NK-92 (cell line): Measurements from ENCODE around the gene TXNRD2.
"Not testable (repeated sequence)": the region's sequence is repeated elsewhere in the genome, so short reads cannot be mapped to it uniquely, and the experiment has no call there.

Experiments used
- DNase-seq: peaks from one replicate; lab custom pipeline; 2025; ENCODE audit not compliant: unreplicated experiment; lab: John Stamatoyannopoulos, UW

The TXNRD2 gene

GRCh38 chr22:19890502-19891316, 50.9 kb downstream of the TXNRD2 start:
- DNase-seq: no peak

GRCh38 chr22:19889951-19890350, 51.7 kb downstream of the TXNRD2 start:
- DNase-seq: no peak

GRCh38 chr22:19888131-19888746, 53.4 kb downstream of the TXNRD2 start:
- no peak for DNase-seq

GRCh38 chr22:19887256-19887985, 54.2 kb downstream of the TXNRD2 start:
- DNase-seq: no peak

- no peak for DNase-seq
These were observed 54.9 kb downstream of the TXNRD2 start for GRCh38 chr22:19886605-19887255.

- DNase-seq: no peak
These were observed 55.6 kb downstream of the TXNRD2 start for GRCh38 chr22:19885841-19886592.

GRCh38 chr22:19884954-19885751, 56.5 kb downstream of the TXNRD2 start:
- no peak for DNase-seq

- no peak for DNase-seq
These were observed 57.3 kb downstream of the TXNRD2 start for GRCh38 chr22:19884161-19884953.

- DNase-seq: not testable (repeated sequence)
These were observed 58.2 kb downstream of the TXNRD2 start for GRCh38 chr22:19883446-19883845.

- DNase-seq: no peak
These were observed 58.9 kb downstream of the TXNRD2 start for GRCh38 chr22:19882446-19883381.

GRCh38 chr22:19880786-19881569, 60.6 kb downstream of the TXNRD2 start:
- no peak for DNase-seq

GRCh38 chr22:19879992-19880785, 61.4 kb downstream of the TXNRD2 start:
- DNase-seq: no peak

- no peak for DNase-seq
These were observed 62.0 kb downstream of the TXNRD2 start for GRCh38 chr22:19879643-19879991.

- DNase-seq: no peak
These were observed 62.4 kb downstream of the TXNRD2 start for GRCh38 chr22:19879246-19879570.

- no peak for DNase-seq
These were observed 63.0 kb downstream of the TXNRD2 start for GRCh38 chr22:19878461-19879245.
